MCF 10A (cell line): ENCODE results near the gene ISCA1. TPM values are rescaled to one million over a fixed set of nuclear protein-coding genes. Genes with fewer than 3 reads are reported as not detected.

Source experiments
- BruUV-seq: library from RNA; stranded (reverse); fragments of 400-500 nt; replicated peaks from 2 replicates; lab custom pipeline; 2021; lab: Mats Ljungman, UMichigan
- CTCF ChIA-PET: fragments of 300-600 bp; sonication (Branson Sonifier 250); formaldehyde crosslinking; extraction: SDS; loops from one replicate; lab custom pipeline; 2021; ENCODE audit warnings: antibody characterized with exemption, inconsistent platforms; lab: Yijun Ruan, JAX
- POLR2A ChIA-PET: fragments of 300-600, 350-650 bp; sonication (Branson Sonifier 250); formaldehyde crosslinking; extraction: SDS; loops from one replicate; lab custom pipeline; 2020; ENCODE audit warnings: antibody characterized with exemption, inconsistent platforms; lab: Yijun Ruan, JAX
- DNase-seq: peaks from one replicate; pipeline ENCODE4 v3.0.0-alpha.2; 2018; ENCODE audit not compliant: unreplicated experiment
- H3K27ac Mint-ChIP-seq: one replicate; pipeline ENCODE4 v1.8.0; 2022; ENCODE audit warnings: mild to moderate bottlenecking, low read depth, mixed read lengths; ENCODE audit not compliant: unreplicated experiment
- H3K27me3 Mint-ChIP-seq: one replicate; pipeline ENCODE4 v1.8.0; 2022; ENCODE audit warnings: mixed read lengths; ENCODE audit not compliant: insufficient read depth, unreplicated experiment
- H3K36me3 Mint-ChIP-seq: one replicate; pipeline ENCODE4 v1.8.0; 2022; ENCODE audit warnings: mild to moderate bottlenecking, moderate library complexity, mixed read lengths; ENCODE audit not compliant: insufficient read depth, unreplicated experiment
- H3K4me1 Mint-ChIP-seq: one replicate; pipeline ENCODE4 v1.8.0; 2022; ENCODE audit warnings: mixed read lengths; ENCODE audit not compliant: insufficient read depth, unreplicated experiment
- H3K4me3 Mint-ChIP-seq: one replicate; pipeline ENCODE4 v1.8.0; 2022; ENCODE audit warnings: mild to moderate bottlenecking, moderate library complexity, mixed read lengths; ENCODE audit not compliant: unreplicated experiment
- H3K9me3 Mint-ChIP-seq: one replicate; pipeline ENCODE4 v1.8.0; 2022; ENCODE audit warnings: mixed read lengths; ENCODE audit not compliant: unreplicated experiment
- intact Hi-C: fragments of 100-400 bp; cut with micrococcal nuclease; formaldehyde crosslinking; loops from 2 replicates; pipeline ENCODE4 v1.14.1; 2022
- total RNA-seq: library from RNA; stranded (reverse); gene quantifications from 2 replicates; pipeline ENCODE4 v1.2.3, GENCODE V29; 2022
- TF ChIP-seq, protein P1 (sequence below): fragments of 200-600 bp; IDR thresholded peaks from one replicate; pipeline ENCODE4 v1.8.0; 2022; ENCODE audit warnings: antibody characterized with exemption, mild to moderate bottlenecking; ENCODE audit not compliant: unreplicated experiment

The ISCA1 gene
- total RNA-seq, 1 experiment from 2014 or later = 31.1 TPM

DNA sequence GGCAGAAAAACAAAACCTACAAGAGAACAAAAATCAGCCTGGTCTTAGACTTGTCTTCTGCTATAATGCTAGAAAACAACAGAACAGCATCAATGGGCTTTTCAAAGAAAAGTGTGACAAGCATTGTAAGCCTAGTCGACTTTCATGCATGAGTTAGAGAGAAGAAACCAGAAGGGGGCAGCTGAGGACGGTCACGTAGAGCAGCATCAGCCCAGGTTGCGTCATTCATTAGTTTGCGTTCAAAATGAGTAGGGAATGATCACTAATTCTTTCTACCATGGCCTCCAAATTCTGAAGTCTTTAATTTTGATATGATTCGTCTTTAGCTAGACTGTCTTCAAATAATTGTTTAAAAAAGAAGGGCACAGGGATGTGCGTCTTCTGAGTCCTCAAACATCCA is 4.7 kb upstream of the ISCA1 start:
- peaks cover 84% of the 10 kb centered on the region for H3K36me3 Mint-ChIP-seq
- TF ChIP-seq, protein P1, sequence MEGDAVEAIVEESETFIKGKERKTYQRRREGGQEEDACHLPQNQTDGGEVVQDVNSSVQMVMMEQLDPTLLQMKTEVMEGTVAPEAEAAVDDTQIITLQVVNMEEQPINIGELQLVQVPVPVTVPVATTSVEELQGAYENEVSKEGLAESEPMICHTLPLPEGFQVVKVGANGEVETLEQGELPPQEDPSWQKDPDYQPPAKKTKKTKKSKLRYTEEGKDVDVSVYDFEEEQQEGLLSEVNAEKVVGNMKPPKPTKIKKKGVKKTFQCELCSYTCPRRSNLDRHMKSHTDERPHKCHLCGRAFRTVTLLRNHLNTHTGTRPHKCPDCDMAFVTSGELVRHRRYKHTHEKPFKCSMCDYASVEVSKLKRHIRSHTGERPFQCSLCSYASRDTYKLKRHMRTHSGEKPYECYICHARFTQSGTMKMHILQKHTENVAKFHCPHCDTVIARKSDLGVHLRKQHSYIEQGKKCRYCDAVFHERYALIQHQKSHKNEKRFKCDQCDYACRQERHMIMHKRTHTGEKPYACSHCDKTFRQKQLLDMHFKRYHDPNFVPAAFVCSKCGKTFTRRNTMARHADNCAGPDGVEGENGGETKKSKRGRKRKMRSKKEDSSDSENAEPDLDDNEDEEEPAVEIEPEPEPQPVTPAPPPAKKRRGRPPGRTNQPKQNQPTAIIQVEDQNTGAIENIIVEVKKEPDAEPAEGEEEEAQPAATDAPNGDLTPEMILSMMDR = no peak
- peaks cover 10% of the 10 kb centered on the region for H3K4me1 Mint-ChIP-seq
- no peaks in the 10 kb centered on the region for H3K9me3 Mint-ChIP-seq
- ChIA-PET POLR2A (interaction anchor here (0.9 to 3.1 kb wide), 2 partner anchors 8 to 344 kb away, joined by 3 to 12 read pairs; no protein-coding TSS in a partner anchor), CTCF (interaction anchor here (0.6 kb wide), 1 partner anchor 468 kb away, joined by 3 read pairs; no protein-coding TSS in a partner anchor)
- BruUV-seq = no TSS peak
- no peaks in the 10 kb centered on the region for H3K27me3 Mint-ChIP-seq
- intact Hi-C loops = no loop called here
- DNase-seq = peak; percentile 62
- H3K27ac Mint-ChIP-seq = no peak overlapping the region
- no peak overlapping the region for H3K4me3 Mint-ChIP-seq

- H3K36me3 Mint-ChIP-seq = peaks cover 77% of the 10 kb centered on the region
- BruUV-seq = no TSS peak
- no peak overlapping the region for H3K27ac Mint-ChIP-seq
- intact Hi-C loops = no loop called here
- no peak for DNase-seq
- peaks cover 10% of the 10 kb centered on the region for H3K4me1 Mint-ChIP-seq
- ChIA-PET POLR2A (interaction anchor here (3.1 kb wide), 1 partner anchor 9 kb away, joined by 12 read pairs; no protein-coding TSS in a partner anchor), CTCF (interaction anchor here (0.6 to 0.7 kb wide), 2 partner anchors 21 to 467 kb away, joined by 3 read pairs; no protein-coding TSS in a partner anchor)
- TF ChIP-seq, protein P1 = no peak
- H3K4me3 Mint-ChIP-seq = no peak overlapping the region
- H3K27me3 Mint-ChIP-seq = no peaks in the 10 kb centered on the region
- no peaks in the 10 kb centered on the region for H3K9me3 Mint-ChIP-seq
Observed at GRCh38 chr9:86286278-86286677, 3.9 kb upstream of the ISCA1 start.

DNA sequence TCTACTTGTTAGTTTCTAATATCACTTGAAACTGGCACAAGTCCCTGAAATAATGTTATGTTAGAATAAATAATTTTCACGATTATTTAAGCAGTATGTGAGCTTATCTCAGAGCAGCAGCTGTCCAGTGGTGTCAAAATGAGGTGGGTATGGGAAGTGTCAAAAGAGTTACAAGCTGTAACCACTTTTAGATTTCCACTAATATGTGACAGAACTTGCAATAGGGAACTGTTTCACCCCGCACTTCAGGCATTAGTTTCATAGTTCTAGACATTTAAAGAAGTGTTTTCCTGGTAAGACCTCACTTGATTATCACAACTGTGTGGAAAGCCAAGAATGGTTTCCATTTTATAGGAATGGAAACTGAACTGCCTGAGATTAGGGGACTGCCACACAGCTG is 2.9 kb upstream of the ISCA1 start:
- no peaks in the 10 kb centered on the region for H3K27me3 Mint-ChIP-seq

DNA sequence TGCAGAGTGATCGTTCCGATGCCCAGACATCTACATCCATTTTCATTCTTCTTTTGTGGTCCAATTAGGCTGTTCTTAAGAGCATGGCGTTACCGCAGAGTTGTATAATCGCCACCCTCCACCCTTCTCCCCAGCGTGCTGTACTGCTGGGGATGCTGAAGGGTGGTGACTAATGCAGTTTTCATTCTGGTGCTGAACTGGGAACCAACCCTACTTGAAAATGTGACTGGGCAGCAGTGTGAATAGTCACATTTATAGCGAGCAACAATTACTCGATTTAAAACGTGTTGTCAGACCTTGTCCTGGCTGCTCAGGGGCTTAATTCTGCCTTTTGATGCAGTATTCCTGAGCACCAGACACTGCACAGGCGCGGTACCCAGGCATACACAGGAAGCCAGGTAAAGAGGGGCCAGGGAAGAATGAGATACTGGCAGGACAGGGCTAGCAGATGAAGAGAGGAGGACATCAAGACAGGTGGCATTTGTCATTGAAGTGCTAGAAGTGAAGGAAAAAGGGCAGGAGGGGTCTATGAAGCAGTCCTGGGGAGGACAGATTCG is 719 bp upstream of the ISCA1 start:
- H3K4me3 Mint-ChIP-seq = peak overlapping the region; percentile 80
- BruUV-seq = TSS peak; percentile 56
- TF ChIP-seq, protein P1 = no peak
- peak; percentile 75 for DNase-seq
- intact Hi-C loops = loop anchor here (2.0 to 5.0 kb wide), 2 partner anchors 72 to 124 kb away; partner anchors contain the start of gene TUT7
- H3K36me3 Mint-ChIP-seq = peaks cover 58% of the 10 kb centered on the region
- no peaks in the 10 kb centered on the region for H3K27me3 Mint-ChIP-seq
- peaks cover 24% of the 10 kb centered on the region for H3K4me1 Mint-ChIP-seq
- POLR2A ChIA-PET = interaction anchor here (0.6 to 2.1 kb wide), 18 partner anchors 9 to 1391 kb away, joined by 3 to 15 read pairs (median 4); partner anchors contain the start of genes NAA35 and TUT7
- CTCF ChIA-PET = interaction anchor here (0.8 to 1.1 kb wide), 3 partner anchors 11 to 24 kb away, joined by 3 to 6 read pairs (median 5); no protein-coding TSS in a partner anchor
- peak overlapping the region; percentile 93 for H3K27ac Mint-ChIP-seq
- no peaks in the 10 kb centered on the region for H3K9me3 Mint-ChIP-seq

More for the DNA sequence above, 2.9 kb upstream of the ISCA1 start:
- peaks cover 67% of the 10 kb centered on the region for H3K36me3 Mint-ChIP-seq
- H3K9me3 Mint-ChIP-seq = no peaks in the 10 kb centered on the region
- H3K27ac Mint-ChIP-seq = no peak overlapping the region
- POLR2A ChIA-PET = interaction anchor here (3.1 kb wide), 1 partner anchor 10 kb away, joined by 12 read pairs; no protein-coding TSS in a partner anchor
- H3K4me1 Mint-ChIP-seq = peaks cover 10% of the 10 kb centered on the region
- BruUV-seq = no TSS peak
- intact Hi-C loops = no loop called here
- DNase-seq = no peak
- no peak overlapping the region for H3K4me3 Mint-ChIP-seq
- TF ChIP-seq, protein P1 = no peak
- CTCF ChIA-PET = no interaction called here
